CD4-positive, alpha-beta T cell (primary cell): ENCODE measurements around the gene RAB7B. TPM values are rescaled to one million over a fixed set of nuclear protein-coding genes. Genes with fewer than 3 reads are reported as not detected.

Experiments
- ATAC-seq: fragments of 200-7000 bp; cut with Tn5 transposase; one replicate; pipeline ENCODE4 v1.10.0; 2022; ENCODE audit warnings: mild to moderate bottlenecking; ENCODE audit not compliant: poor library complexity
- CTCF ChIA-PET: fragments of 350-600 bp; sonication (Branson Sonifier 250); formaldehyde crosslinking; loops from one replicate; lab custom pipeline; 2021; ENCODE audit warnings: antibody characterized with exemption, inconsistent platforms; lab: Charles Lee
- POLR2A ChIA-PET: fragments of 350-600 bp; sonication (Branson Sonifier 250); formaldehyde crosslinking; loops from one replicate; lab custom pipeline; 2021; ENCODE audit warnings: antibody characterized with exemption, inconsistent platforms; lab: Charles Lee
- DNase-seq, 14 experiments: peaks; one replicate each; pipeline ENCODE4 v3.0.0-alpha.2; 2013 to 2020; ENCODE audit warnings: mixed read lengths in 2 of 14
- H3K27ac ChIP-seq, 2 donors: one replicate each; pipeline versions ENCODE4 v1.5.1 to v1.7.0; 2013; ENCODE audit warnings: low read length in 2 of 2, low read depth in 1 of 2, mild to moderate bottlenecking in 1 of 2
- H3K27me3 ChIP-seq, 2 experiments: 1 replicate in 1 of 2; 2 replicates in 1 of 2; pipeline versions ENCODE4 v1.6.1 to v1.7.0; 2013; ENCODE audit warnings: low read length in 2 of 2, control low read depth in 1 of 2, mild to moderate bottlenecking in 1 of 2, moderate library complexity in 1 of 2; ENCODE audit not compliant: insufficient read depth in 2 of 2, control insufficient read depth in 1 of 2
- H3K36me3 ChIP-seq: one replicate; pipeline ENCODE4 v1.6.1; 2013; ENCODE audit warnings: low read length, control low read depth; ENCODE audit not compliant: insufficient read depth
- H3K4me1 ChIP-seq: one replicate; pipeline ENCODE4 v1.6.1; 2013; ENCODE audit warnings: low read length, control low read depth; ENCODE audit not compliant: insufficient read depth
- H3K4me3 ChIP-seq: one replicate; pipeline ENCODE4 v1.5.1; 2013; ENCODE audit warnings: mild to moderate bottlenecking, low read length, moderate library complexity
- H3K9me3 ChIP-seq, 2 experiments: 1 replicate in 1 of 2; 2 replicates in 1 of 2; pipeline versions ENCODE4 v1.6.1 to v1.7.0; 2013; ENCODE audit warnings: low read length in 2 of 2, mild to moderate bottlenecking in 2 of 2, control low read depth in 1 of 2, moderate library complexity in 1 of 2; ENCODE audit not compliant: control insufficient read depth in 1 of 2, insufficient read depth in 1 of 2
- H3K27ac Mint-ChIP-seq: one replicate; pipeline ENCODE4 v1.8.0; 2020; ENCODE audit warnings: mixed read lengths
- H3K27me3 Mint-ChIP-seq: one replicate; pipeline ENCODE4 v1.8.0; 2021; ENCODE audit warnings: mixed read lengths
- H3K36me3 Mint-ChIP-seq: one replicate; pipeline ENCODE4 v1.8.0; 2021; ENCODE audit warnings: low read depth, mixed read lengths
- H3K4me1 Mint-ChIP-seq: one replicate; pipeline ENCODE4 v1.8.0; 2021; ENCODE audit warnings: low read depth, mixed read lengths
- H3K4me3 Mint-ChIP-seq: one replicate; pipeline ENCODE4 v1.8.0; 2020; ENCODE audit warnings: mild to moderate bottlenecking, mixed read lengths
- H3K9me3 Mint-ChIP-seq: one replicate; pipeline ENCODE4 v1.8.0; 2020; ENCODE audit warnings: mixed read lengths
- intact Hi-C, 2 experiments: fragments of 100-400 bp; cut with DNase I in 1 of 2; cut with micrococcal nuclease in 1 of 2; formaldehyde crosslinking; loops; one replicate each; pipeline versions ENCODE4 v1.15.1 to v1.9.0; 2023 to 2025; cut with DNase I, micrococcal nuclease
- total RNA-seq, 174 experiments: library from RNA in 2 of 174; stranded (reverse) in 2 of 174; gene quantifications; one replicate each; pipeline ENCODE4 v1.2.3 and lab custom pipeline; 2021 to 2026
- TF ChIP-seq, protein P1 (sequence below): fragments of 200-600 bp; IDR thresholded peaks from one replicate; pipeline ENCODE4 v1.8.0; 2022; ENCODE audit warnings: antibody characterized with exemption, mild to moderate bottlenecking

The RAB7B gene
- total RNA-seq, 2 experiments from 2014 or later: 0.08 TPM; not detected in 1

DNA sequence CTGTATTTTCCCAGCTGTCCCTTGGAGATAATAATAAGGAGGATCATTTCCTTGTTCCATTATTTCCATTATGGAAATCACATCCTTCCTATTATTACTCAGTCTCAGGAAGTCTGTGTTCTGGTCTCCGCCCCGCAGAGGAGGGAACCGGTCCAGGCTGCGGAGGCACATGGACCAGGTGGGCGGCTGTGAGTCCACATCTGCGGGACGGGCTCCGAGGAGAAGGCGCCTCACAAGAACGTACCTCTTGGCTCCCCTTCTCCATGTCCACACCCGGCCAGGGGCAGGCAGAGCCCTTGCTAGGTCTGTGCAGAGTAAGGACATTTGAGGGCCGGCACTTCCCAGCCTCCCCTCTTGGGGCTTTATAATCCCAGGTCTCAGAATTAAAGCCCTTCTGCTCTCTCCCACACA is 14.6 kb downstream of the RAB7B start:
- Mint-ChIP-seq H3K9me3 (no peaks in the 10 kb centered on the region), H3K27me3 (peaks cover 13% of the 10 kb centered on the region), H3K4me3 (no peak overlapping the region), H3K4me1 (no peaks in the 10 kb centered on the region), H3K27ac (no peak overlapping the region), H3K36me3 (no peaks in the 10 kb centered on the region)
- ATAC-seq: no peak
- POLR2A ChIA-PET: no interaction called here
- TF ChIP-seq, protein P1, sequence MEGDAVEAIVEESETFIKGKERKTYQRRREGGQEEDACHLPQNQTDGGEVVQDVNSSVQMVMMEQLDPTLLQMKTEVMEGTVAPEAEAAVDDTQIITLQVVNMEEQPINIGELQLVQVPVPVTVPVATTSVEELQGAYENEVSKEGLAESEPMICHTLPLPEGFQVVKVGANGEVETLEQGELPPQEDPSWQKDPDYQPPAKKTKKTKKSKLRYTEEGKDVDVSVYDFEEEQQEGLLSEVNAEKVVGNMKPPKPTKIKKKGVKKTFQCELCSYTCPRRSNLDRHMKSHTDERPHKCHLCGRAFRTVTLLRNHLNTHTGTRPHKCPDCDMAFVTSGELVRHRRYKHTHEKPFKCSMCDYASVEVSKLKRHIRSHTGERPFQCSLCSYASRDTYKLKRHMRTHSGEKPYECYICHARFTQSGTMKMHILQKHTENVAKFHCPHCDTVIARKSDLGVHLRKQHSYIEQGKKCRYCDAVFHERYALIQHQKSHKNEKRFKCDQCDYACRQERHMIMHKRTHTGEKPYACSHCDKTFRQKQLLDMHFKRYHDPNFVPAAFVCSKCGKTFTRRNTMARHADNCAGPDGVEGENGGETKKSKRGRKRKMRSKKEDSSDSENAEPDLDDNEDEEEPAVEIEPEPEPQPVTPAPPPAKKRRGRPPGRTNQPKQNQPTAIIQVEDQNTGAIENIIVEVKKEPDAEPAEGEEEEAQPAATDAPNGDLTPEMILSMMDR: no peak
- no peak for DNase-seq
- Histone ChIP-seq H3K4me1 (no peaks in the 10 kb centered on the region), H3K27ac (no peak overlapping the region), H3K9me3 (no peaks in the 10 kb centered on the region), H3K27me3 (no peaks in the 10 kb centered on the region), H3K4me3 (no peak overlapping the region), H3K36me3 (no peaks in the 10 kb centered on the region)
- intact Hi-C loops: no loop called here
- CTCF ChIA-PET: interaction anchor here (1.8 kb wide), 1 partner anchor 11 kb away, joined by 10 read pairs; no protein-coding TSS in a partner anchor

DNA sequence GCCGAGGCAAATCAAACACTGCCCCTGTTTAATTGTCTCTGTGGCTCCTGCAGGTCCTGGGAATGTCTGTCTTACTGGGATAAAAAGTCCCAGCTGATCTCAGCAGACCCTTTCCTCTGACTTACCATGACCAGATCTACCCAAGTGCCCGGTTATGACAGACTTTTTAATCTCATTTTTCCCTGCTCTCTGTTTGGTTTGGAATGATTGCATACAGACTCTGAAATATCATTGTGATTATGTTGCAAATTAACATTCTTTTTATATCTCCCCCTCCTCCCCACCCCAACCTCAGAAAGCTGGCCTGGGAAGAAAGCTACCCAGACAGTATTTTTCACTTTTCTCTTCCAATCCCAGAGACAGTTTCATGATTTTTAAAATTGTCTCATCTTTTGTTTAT is 16.3 kb downstream of the RAB7B start:
- Histone ChIP-seq H3K36me3 (no peaks in the 10 kb centered on the region), H3K4me3 (no peak overlapping the region), H3K4me1 (no peaks in the 10 kb centered on the region), H3K9me3 (no peaks in the 10 kb centered on the region), H3K27ac (no peak overlapping the region), H3K27me3 (no peaks in the 10 kb centered on the region)
- Mint-ChIP-seq H3K9me3 (no peaks in the 10 kb centered on the region), H3K4me3 (no peak overlapping the region), H3K4me1 (no peaks in the 10 kb centered on the region), H3K27ac (no peak overlapping the region), H3K27me3 (peaks cover 13% of the 10 kb centered on the region), H3K36me3 (no peaks in the 10 kb centered on the region)
- intact Hi-C loops: no loop called here
- CTCF ChIA-PET: interaction anchor here (1.8 kb wide), 1 partner anchor 9 kb away, joined by 10 read pairs; no protein-coding TSS in a partner anchor
- DNase-seq (no peak), ATAC-seq (no peak)
- TF ChIP-seq, protein P1: no peak
- POLR2A ChIA-PET: no interaction called here

DNA sequence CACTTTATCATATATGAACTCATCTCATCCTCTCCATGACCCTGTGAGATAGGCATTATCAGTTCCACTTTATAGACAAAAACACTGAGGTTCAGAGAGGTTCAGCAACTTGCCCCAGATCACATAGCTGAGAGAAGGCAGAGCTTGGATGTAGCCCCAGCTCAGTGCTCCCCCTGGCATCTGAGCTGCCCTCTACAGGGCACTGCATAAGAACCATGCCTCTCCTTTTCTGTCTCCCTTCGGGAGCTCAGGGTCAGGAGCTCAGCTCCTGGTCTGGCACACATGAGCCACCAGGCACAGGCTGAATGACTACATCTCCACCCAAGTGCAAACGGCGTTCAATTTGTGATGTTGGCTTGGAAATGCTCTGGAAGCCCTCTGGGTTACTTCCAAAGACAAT is 16.9 kb downstream of the RAB7B start:
- ChIA-PET CTCF (no interaction called here), POLR2A (no interaction called here)
- H3K4me1 Mint-ChIP-seq: no peaks in the 10 kb centered on the region
- TF ChIP-seq, protein P1: no peak
- H3K27ac ChIP-seq: no peak overlapping the region
- no peaks in the 10 kb centered on the region for H3K36me3 Mint-ChIP-seq
- peaks cover 9% of the 10 kb centered on the region for H3K27me3 Mint-ChIP-seq
- H3K36me3 ChIP-seq: no peaks in the 10 kb centered on the region
- no peak overlapping the region for H3K4me3 ChIP-seq
- DNase-seq: no peak
- no peak for ATAC-seq
- no peaks in the 10 kb centered on the region for H3K4me1 ChIP-seq
- H3K9me3 Mint-ChIP-seq: no peaks in the 10 kb centered on the region
- no peaks in the 10 kb centered on the region for H3K9me3 ChIP-seq
- intact Hi-C loops: no loop called here
- H3K4me3 Mint-ChIP-seq: no peak overlapping the region
- H3K27me3 ChIP-seq: no peaks in the 10 kb centered on the region
- no peak overlapping the region for H3K27ac Mint-ChIP-seq
